ENCODE results near the gene PKDCC.

The PKDCC gene

GRCh38 chr2:42043789-42044394 lies 3.9 kb upstream of the PKDCC start:
- no peak overlapping the region for H3K4me3 ChIP-seq (ENCODE audit: low read depth, low read length)
- H2AFZ ChIP-seq (ENCODE audit: low read length, unreplicated experiment): no peak overlapping the region
- no peak overlapping the region for H3K27ac ChIP-seq (ENCODE audit: low read depth, low read length)
- H3K4me1 ChIP-seq (ENCODE audit: control insufficient read depth, insufficient read depth, low read length, unreplicated experiment): no peaks in the 10 kb centered on the region
- peaks cover 16% of the 10 kb centered on the region for H3K27me3 ChIP-seq (ENCODE audit: insufficient read depth, low read length)
- no peaks in the 10 kb centered on the region for H3K79me2 ChIP-seq (ENCODE audit: control insufficient read depth, insufficient read depth, low read length, unreplicated experiment)
- no peaks in the 10 kb centered on the region for H3K36me3 ChIP-seq (ENCODE audit: insufficient read depth, low read length)

- Histone ChIP-seq H3K79me2 (ENCODE audit: control insufficient read depth, insufficient read depth, low read length, unreplicated experiment) (peaks cover 3% of the 10 kb centered on the region), H3K4me1 (ENCODE audit: control insufficient read depth, insufficient read depth, low read length, unreplicated experiment) (peaks cover 7% of the 10 kb centered on the region), H3K4me3 (ENCODE audit: low read depth, low read length) (no peak overlapping the region), H2AFZ (ENCODE audit: low read length, unreplicated experiment) (no peak overlapping the region), H3K27ac (ENCODE audit: low read depth, low read length) (no peak overlapping the region), H3K36me3 (ENCODE audit: insufficient read depth, low read length) (no peaks in the 10 kb centered on the region), H3K27me3 (ENCODE audit: insufficient read depth, low read length) (peaks cover 16% of the 10 kb centered on the region)
Observed at GRCh38 chr2:42044939-42045338, 2.9 kb upstream of the PKDCC start.

GRCh38 chr2:42045352-42045751 lies 2.5 kb upstream of the PKDCC start:
- Histone ChIP-seq H3K36me3 (ENCODE audit: insufficient read depth, low read length) (no peaks in the 10 kb centered on the region), H3K4me3 (ENCODE audit: low read depth, low read length) (no peak overlapping the region), H3K27ac (ENCODE audit: low read depth, low read length) (no peak overlapping the region), H2AFZ (ENCODE audit: low read length, unreplicated experiment) (no peak overlapping the region), H3K27me3 (ENCODE audit: insufficient read depth, low read length) (peaks cover 16% of the 10 kb centered on the region), H3K4me1 (ENCODE audit: control insufficient read depth, insufficient read depth, low read length, unreplicated experiment) (peaks cover 8% of the 10 kb centered on the region), H3K79me2 (ENCODE audit: control insufficient read depth, insufficient read depth, low read length, unreplicated experiment) (peaks cover 3% of the 10 kb centered on the region)

GRCh38 chr2:42045848-42046748 lies 1.7 kb upstream of the PKDCC start:
- peaks cover 3% of the 10 kb centered on the region for H3K79me2 ChIP-seq (ENCODE audit: control insufficient read depth, insufficient read depth, low read length, unreplicated experiment)
- peaks cover 13% of the 10 kb centered on the region for H3K27me3 ChIP-seq (ENCODE audit: insufficient read depth, low read length)
- H3K36me3 ChIP-seq (ENCODE audit: insufficient read depth, low read length): no peaks in the 10 kb centered on the region
- H2AFZ ChIP-seq (ENCODE audit: low read length, unreplicated experiment): no peak overlapping the region
- H3K4me1 ChIP-seq (ENCODE audit: control insufficient read depth, insufficient read depth, low read length, unreplicated experiment): peaks cover 8% of the 10 kb centered on the region
- no peak overlapping the region for H3K27ac ChIP-seq (ENCODE audit: low read depth, low read length)
- H3K4me3 ChIP-seq (ENCODE audit: low read depth, low read length): no peak overlapping the region

- Histone ChIP-seq H3K36me3 (ENCODE audit: insufficient read depth, low read length) (no peaks in the 10 kb centered on the region), H3K79me2 (ENCODE audit: control insufficient read depth, insufficient read depth, low read length, unreplicated experiment) (peaks cover 3% of the 10 kb centered on the region), H3K4me3 (ENCODE audit: low read depth, low read length) (peak overlapping the region; percentile 82), H3K27ac (ENCODE audit: low read depth, low read length) (no peak overlapping the region), H3K4me1 (ENCODE audit: control insufficient read depth, insufficient read depth, low read length, unreplicated experiment) (peaks cover 8% of the 10 kb centered on the region), H3K27me3 (ENCODE audit: insufficient read depth, low read length) (peaks cover 9% of the 10 kb centered on the region; the same call in 1 of the 2 replicates), H2AFZ (ENCODE audit: low read length, unreplicated experiment) (peak overlapping the region; percentile 94)
Observed at GRCh38 chr2:42046819-42047487, 868 bp upstream of the PKDCC start.

- Histone ChIP-seq H3K4me1 (ENCODE audit: control insufficient read depth, insufficient read depth, low read length, unreplicated experiment) (peaks cover 10% of the 10 kb centered on the region), H3K36me3 (ENCODE audit: insufficient read depth, low read length) (no peaks in the 10 kb centered on the region), H3K27me3 (ENCODE audit: insufficient read depth, low read length) (peaks cover 9% of the 10 kb centered on the region; the same call in 1 of the 2 replicates), H3K4me3 (ENCODE audit: low read depth, low read length) (peak overlapping the region; percentile 82), H3K27ac (ENCODE audit: low read depth, low read length) (no peak overlapping the region), H3K79me2 (ENCODE audit: control insufficient read depth, insufficient read depth, low read length, unreplicated experiment) (peaks cover 3% of the 10 kb centered on the region), H2AFZ (ENCODE audit: low read length, unreplicated experiment) (peak overlapping the region; percentile 72)
Observed at GRCh38 chr2:42048299-42049220, 739 bp downstream of the PKDCC start.

GRCh38 chr2:42049221-42050009 lies 1.6 kb downstream of the PKDCC start:
- Histone ChIP-seq H3K79me2 (ENCODE audit: control insufficient read depth, insufficient read depth, low read length, unreplicated experiment) (peaks cover 3% of the 10 kb centered on the region), H3K36me3 (ENCODE audit: insufficient read depth, low read length) (no peaks in the 10 kb centered on the region), H3K27me3 (ENCODE audit: insufficient read depth, low read length) (peaks cover 9% of the 10 kb centered on the region; the same call in 1 of the 2 replicates), H3K27ac (ENCODE audit: low read depth, low read length) (no peak overlapping the region), H3K4me3 (ENCODE audit: low read depth, low read length) (peak overlapping the region; percentile 82), H2AFZ (ENCODE audit: low read length, unreplicated experiment) (peak overlapping the region; percentile 72), H3K4me1 (ENCODE audit: control insufficient read depth, insufficient read depth, low read length, unreplicated experiment) (peaks cover 11% of the 10 kb centered on the region)

GRCh38 chr2:42050010-42050702 lies 2.3 kb downstream of the PKDCC start:
- H3K27ac ChIP-seq (ENCODE audit: low read depth, low read length): no peak overlapping the region
- H2AFZ ChIP-seq (ENCODE audit: low read length, unreplicated experiment): no peak overlapping the region
- H3K4me1 ChIP-seq (ENCODE audit: control insufficient read depth, insufficient read depth, low read length, unreplicated experiment): peaks cover 11% of the 10 kb centered on the region
- no peaks in the 10 kb centered on the region for H3K36me3 ChIP-seq (ENCODE audit: insufficient read depth, low read length)
- peaks cover 9% of the 10 kb centered on the region; the same call in 1 of the 2 replicates for H3K27me3 ChIP-seq (ENCODE audit: insufficient read depth, low read length)
- peak overlapping the region; percentile 82 for H3K4me3 ChIP-seq (ENCODE audit: low read depth, low read length)
- peaks cover 3% of the 10 kb centered on the region for H3K79me2 ChIP-seq (ENCODE audit: control insufficient read depth, insufficient read depth, low read length, unreplicated experiment)
